ENCODE results near the gene MYO1B.

Gene MYO1B

DNA sequence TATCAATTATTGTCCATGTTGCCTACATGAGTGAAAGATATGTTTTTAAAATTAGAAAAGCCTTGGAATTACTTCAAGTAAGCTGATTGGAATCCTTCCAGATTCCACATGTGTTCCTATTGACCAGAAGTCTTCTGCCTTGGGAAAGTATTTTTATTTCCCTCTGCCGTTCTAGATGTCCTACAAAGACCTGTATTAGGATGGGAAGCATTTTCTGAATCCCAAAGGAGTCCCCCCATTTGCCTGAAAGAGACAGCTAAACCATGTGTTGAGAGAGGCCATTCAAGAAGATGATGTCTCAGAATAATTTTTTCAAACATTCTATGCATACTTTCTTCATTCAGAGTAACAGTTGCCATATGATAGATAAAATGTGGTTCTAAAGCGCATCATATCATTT, 19.0 kb upstream of the MYO1B start:
- no peak for DNase-seq (ENCODE audit: low spot score)

DNA sequence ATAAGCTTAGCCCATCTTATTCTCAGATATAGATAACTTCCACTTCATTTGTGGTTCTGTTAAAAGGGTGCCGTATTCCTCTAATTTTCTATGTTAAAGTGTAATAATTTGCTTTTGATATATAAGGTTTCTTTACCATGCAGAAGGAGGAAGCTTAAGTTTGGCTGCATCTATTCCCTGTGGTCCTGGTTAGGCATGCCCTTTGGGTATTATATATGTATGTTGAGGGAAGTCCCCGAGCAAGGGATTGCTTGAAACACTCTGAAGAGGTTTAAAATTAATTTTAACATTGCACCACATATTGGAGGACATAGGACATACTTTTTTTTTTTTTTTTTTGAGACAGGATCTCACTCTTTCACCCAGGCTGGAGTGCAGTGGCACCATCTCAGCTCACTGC, 16.9 kb upstream of the MYO1B start:
- no peak for DNase-seq (ENCODE audit: low spot score)

GRCh38 chr2:191228861-191229260, 16.3 kb upstream of the MYO1B start:
- no peak for DNase-seq (ENCODE audit: low spot score)

- no peak for DNase-seq (ENCODE audit: low spot score)
Measured at GRCh38 chr2:191230174-191230573, 15.0 kb upstream of the MYO1B start.

- DNase-seq (ENCODE audit: low spot score): no peak
Measured at GRCh38 chr2:191231995-191232394, 13.2 kb upstream of the MYO1B start.

DNA sequence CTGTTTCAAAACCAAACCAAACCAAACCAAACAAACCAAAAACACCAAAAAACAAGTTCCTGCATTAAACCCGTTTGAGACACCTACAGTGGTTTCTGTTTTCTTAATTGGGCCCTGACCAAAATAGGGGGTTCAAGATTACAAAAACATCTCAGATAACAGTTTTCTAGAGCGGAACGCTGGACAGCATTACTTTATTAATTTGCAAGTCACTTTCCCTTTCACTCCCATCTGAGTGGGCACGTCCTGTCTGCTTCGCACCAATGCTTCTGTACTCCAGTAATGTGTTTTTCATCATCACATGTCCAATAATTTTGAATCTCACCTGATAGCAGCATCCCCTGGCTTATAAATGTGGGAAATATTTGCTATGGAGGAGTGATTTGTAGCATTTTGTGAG, 11.7 kb upstream of the MYO1B start:
- DNase-seq (ENCODE audit: low spot score): no peak

- no peak for DNase-seq (ENCODE audit: low spot score)
Measured at GRCh38 chr2:191234376-191234775, 10.8 kb upstream of the MYO1B start.

DNA sequence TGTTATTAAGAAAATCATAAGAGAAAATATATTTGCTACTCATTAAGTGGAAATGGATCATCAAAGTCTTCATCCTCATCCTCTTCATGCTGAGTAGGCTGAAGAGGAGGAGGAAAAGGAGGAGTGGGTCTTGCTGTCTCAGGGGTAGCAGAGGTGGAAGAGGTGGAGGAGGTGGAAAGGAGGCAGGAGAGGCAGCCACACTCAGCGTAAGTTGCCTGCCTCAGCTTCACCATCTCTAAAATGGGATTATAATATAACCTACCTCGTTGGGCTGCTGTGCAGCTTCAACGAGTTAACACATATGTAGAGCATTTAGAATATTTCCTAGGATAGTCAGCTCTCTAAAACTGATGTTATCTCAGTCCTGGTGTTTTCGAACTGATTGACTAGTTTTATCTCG, 4.3 kb upstream of the MYO1B start:
- no peak for DNase-seq (ENCODE audit: low spot score)

- no peak for DNase-seq (ENCODE audit: low spot score)
Measured at GRCh38 chr2:191241418-191241817, 3.8 kb upstream of the MYO1B start.

DNA sequence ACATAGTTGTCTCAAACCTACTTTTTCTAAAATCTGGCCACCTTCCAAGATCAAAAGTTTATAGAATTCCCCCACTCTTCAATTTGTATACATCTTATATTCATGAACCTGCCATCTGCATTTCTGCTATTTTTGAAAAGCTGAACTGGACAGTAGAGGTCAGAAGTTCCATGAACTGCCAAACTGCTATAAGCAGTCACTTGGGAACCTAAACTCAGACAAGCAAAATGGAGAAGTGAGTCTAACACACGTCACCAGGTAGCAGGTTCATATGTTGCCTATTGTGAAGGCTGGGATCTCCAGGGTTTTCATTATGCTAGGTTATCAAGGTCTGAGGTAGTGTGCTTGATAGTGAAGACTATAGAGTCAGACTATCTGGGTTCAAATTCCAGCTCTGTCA, 2.0 kb upstream of the MYO1B start:
- DNase-seq (ENCODE audit: low spot score): no peak

DNA sequence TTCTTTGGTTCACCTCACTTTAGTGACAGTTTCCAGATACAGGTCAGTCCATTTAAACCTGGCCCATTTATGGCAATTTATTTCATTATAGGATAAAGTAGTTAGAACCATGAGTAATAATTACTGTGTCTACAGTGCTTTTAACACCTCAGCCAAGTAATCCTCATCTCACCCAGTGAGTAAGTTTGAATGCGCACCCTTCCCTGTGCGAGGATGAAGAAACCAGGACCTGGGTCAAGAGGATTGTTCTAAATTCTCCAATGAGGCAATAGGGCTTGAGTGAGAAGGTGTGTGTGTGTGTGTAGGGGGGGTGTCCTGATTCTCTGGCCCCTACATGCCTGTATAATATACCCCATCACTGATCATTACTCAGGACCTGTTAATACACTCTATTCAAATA, 854 bp upstream of the MYO1B start:
- DNase-seq (ENCODE audit: low spot score): no peak

DNA sequence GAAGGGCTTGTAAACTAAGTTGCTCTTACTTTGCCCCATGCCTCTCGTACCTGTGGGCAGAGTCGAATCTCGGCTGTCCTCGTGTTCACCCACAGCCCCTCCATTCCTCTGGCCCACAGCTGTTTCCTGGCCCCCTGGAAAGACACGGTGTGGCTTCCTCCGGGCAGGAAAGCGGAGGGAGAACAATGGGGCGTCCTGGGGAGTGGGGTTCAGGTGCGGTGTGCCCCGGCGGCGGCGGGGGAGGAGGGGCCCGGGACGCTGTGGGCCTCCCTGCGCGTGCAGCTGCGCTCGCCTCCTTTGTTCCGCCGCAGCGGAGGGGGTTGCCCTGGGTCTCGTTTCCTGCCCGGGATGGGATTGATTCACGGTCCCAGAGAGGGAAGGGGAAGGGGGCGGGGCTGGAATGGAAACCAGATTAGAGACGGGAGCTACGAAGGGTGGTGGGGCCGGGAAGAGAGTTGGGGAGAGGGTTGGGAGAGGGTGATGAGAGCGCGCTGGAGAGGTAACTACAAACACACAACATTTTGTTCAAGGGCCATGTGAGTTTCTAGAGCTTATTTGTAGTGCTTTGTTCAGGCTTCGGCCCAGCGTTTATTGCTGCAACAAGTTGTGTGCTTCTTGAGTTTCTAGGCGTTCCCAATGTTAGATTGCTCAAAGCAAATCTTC, 796 bp downstream of the MYO1B start:
- no peak for DNase-seq (ENCODE audit: low spot score)

DNA sequence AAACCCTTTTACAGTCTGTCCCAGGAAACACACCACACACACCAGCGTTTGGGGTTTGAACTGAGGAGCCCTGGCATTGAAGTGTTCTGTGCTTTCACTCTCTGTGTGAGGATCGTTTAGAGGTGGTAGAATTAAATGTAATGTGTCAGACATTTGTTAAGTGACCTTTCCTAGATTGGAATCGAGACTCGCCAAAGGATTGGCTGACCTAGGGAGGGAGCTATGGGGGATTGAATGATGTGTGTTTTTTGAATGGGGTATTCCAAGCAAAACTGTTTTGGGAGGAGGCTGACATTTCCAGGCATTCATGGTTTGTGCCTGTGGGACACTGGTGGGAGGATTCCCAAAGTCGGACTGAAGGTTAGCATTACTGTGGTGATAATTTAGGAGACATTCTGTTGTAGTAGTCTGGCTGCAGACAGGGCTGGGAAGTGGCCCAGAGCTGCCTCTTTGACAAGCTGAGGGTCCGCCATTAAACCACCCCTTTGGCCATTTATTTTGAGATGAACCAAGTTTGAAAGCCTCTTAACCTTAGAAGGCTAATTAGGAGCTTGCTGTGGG, 1.7 kb downstream of the MYO1B start:
- DNase-seq (ENCODE audit: low spot score): no peak

GRCh38 chr2:191247381-191248057, 2.3 kb downstream of the MYO1B start:
- DNase-seq (ENCODE audit: low spot score): no peak

- no peak for DNase-seq (ENCODE audit: low spot score)
Measured at GRCh38 chr2:191249156-191249813, 4.1 kb downstream of the MYO1B start.

DNA sequence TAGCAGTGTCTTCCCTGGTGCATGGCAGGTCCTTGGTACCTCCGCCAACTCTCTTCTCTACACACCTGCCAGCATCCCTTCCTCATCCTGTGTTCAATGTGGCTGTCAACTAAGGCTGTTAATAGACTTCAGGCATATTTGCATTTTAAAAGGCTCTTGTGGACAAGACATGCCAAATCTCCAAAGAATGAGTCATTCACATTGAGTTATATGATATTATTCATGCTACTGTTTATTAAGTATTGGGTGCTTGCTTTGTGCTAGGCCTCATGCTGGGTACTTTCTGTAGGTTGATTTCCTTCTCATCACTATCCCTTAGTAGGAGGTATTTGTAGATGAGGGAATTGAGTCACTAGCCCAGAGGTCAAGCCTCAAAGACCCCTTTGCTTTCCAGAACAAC, 5.2 kb downstream of the MYO1B start:
- DNase-seq (ENCODE audit: low spot score): no peak

- no peak for DNase-seq (ENCODE audit: low spot score)
Measured at GRCh38 chr2:191250986-191251385, 5.8 kb downstream of the MYO1B start.

- no peak for DNase-seq (ENCODE audit: low spot score)
Measured at GRCh38 chr2:191252699-191253098, 7.5 kb downstream of the MYO1B start.

- no peak for DNase-seq (ENCODE audit: low spot score)
Measured at GRCh38 chr2:191253476-191253875, 8.3 kb downstream of the MYO1B start.

DNA sequence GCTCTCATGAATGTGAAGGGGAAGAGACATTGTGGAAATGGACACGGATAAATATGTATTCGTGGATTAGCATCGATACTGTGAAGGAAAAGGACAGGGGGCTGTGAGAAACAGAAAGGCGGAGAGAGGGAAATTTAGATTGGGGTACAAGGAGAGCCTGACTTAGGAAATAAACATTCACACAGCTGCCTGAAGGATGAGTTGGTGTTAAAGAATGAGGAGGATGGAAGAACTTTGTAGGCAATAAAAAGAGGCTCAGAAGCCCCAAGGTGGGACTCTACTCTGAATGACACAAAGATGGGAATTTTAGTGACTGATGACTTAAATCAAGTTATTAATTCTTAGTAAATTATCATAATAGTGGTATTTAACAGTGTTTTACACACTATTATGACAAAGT, 10.1 kb downstream of the MYO1B start:
- DNase-seq (ENCODE audit: low spot score): no peak

GRCh38 chr2:191255756-191256312, 10.6 kb downstream of the MYO1B start:
- no peak for DNase-seq (ENCODE audit: low spot score)

GRCh38 chr2:191257934-191258333, 12.7 kb downstream of the MYO1B start:
- no peak for DNase-seq (ENCODE audit: low spot score)

DNA sequence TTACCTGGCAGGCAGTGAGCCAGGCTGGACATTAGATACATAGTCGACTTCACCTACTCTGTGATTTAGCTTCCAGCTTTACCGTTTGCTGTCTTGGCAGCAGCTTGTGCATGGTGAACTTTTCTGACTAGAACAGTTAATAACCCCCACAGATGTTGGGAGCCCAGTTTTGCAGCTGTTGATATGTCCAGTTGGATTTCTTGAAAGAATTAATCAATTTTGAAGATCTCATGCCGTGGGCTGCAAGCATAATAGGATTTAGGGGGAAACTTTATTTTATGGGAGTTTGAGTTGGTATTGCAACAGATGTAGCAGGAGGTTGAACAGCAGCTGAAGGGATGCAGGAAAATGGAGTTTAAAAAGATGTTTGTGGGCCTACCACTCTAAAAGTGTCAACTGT, 13.8 kb downstream of the MYO1B start:
- DNase-seq (ENCODE audit: low spot score): no peak

All from CD4-positive, alpha-beta T cell treated with Interleukin-15 for 4 hours (primary cell).